NT2/D1 (cell line): ENCODE data around the gene CCR1.

Experiments used
- SUZ12 ChIP-seq: IDR thresholded peaks from 2 replicates; pipeline ENCODE4 v1.6.1; 2011; ENCODE audit not compliant: insufficient read length, insufficient read depth; ENCODE audit errors: extremely low read depth
- YY1 ChIP-seq: IDR thresholded peaks from 2 replicates; pipeline ENCODE4 v1.6.1; 2011; ENCODE audit not compliant: insufficient read length, insufficient read depth

GRCh38 chr3:46187341-46187700, 20.8 kb downstream of the CCR1 start:
- no peak for TF ChIP-seq YY1
- no peak for TF ChIP-seq SUZ12
